Measurements from ENCODE around the gene KATNB1.

- TF ChIP-seq CTCF (IDR thresholded peaks at IDR 0.05) (no peak), SIN3A (IDR thresholded peaks at IDR 0.05; ENCODE audit: borderline replicate concordance, insufficient read depth, low read depth, low read length) (no peak)
Observed at GRCh38 chr16:57764006-57764340, 28.4 kb downstream of the KATNB1 start.
